ENCODE results near the gene SH3D21. TPM values are rescaled to one million over a fixed set of nuclear protein-coding genes. Genes with fewer than 3 reads are reported as not detected.

Gene SH3D21
- total and polyA plus RNA-seq, 10 of the 15 experiments (the other 5 are each of a cell fraction or from before 2014, with no cell fraction given): 0.06 to 5.9 (median 2.4) TPM

GRCh38 chr1:36295390-36295789, 10.8 kb upstream of the SH3D21 start:
- in situ Hi-C loops (cut with MboI) (no loop called here), intact Hi-C loops (cut with micrococcal nuclease; ENCODE audit: unreplicated experiment) (no loop called here)
- ChIA-PET RAD21 (ENCODE audit: unreplicated experiment) (no interaction called here), POLR2A (interaction anchor here (0.6 kb wide), 1 partner anchor 1031 kb away, joined by 3 read pairs; no protein-coding TSS in a partner anchor), SMC1A (ENCODE audit: uncharacterized antibody, unreplicated experiment) (no interaction called here), CTCF (interaction anchor here (0.6 kb wide), 1 partner anchor 10 kb away, joined by 5 read pairs; no protein-coding TSS in a partner anchor)
- H3K4me3 ChIP-seq: no peak overlapping the region
- no peaks in the 10 kb centered on the region for H4K20me1 ChIP-seq (ENCODE audit: control insufficient read depth, insufficient read depth)
- no peaks in the 10 kb centered on the region for H3K27me3 ChIP-seq (replicated peaks in 1 of 2; ENCODE audit: control insufficient read depth in 2 of 2, insufficient read depth in 2 of 2, low read length in 1 of 2)
- no peak overlapping the region for H2AFZ ChIP-seq (ENCODE audit: control insufficient read depth, low read depth, low read length)
- no peak overlapping the region for H3K27ac ChIP-seq (ENCODE audit: control insufficient read depth, insufficient read depth)
- ATAC-seq: no peak
- no peak overlapping the region for H3K4me2 ChIP-seq (ENCODE audit: control insufficient read depth, insufficient read depth)
- TF ChIP-seq BHLHE40 (IDR thresholded peaks at IDR 0.05; ENCODE audit: borderline replicate concordance in 1 of 2, low read depth in 2 of 2, low read length in 1 of 2): no peak
- no peak for TF ChIP-seq NR2F1 (conservative IDR thresholded peaks at IDR 0.05)
- TF ChIP-seq NR2C2 (IDR thresholded peaks at IDR 0.05; ENCODE audit: borderline replicate concordance, control insufficient read depth, insufficient read length, low read depth): no peak
- TF ChIP-seq, protein P1, sequence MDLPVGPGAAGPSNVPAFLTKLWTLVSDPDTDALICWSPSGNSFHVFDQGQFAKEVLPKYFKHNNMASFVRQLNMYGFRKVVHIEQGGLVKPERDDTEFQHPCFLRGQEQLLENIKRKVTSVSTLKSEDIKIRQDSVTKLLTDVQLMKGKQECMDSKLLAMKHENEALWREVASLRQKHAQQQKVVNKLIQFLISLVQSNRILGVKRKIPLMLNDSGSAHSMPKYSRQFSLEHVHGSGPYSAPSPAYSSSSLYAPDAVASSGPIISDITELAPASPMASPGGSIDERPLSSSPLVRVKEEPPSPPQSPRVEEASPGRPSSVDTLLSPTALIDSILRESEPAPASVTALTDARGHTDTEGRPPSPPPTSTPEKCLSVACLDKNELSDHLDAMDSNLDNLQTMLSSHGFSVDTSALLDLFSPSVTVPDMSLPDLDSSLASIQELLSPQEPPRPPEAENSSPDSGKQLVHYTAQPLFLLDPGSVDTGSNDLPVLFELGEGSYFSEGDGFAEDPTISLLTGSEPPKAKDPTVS (IDR thresholded peaks at IDR 0.05; ENCODE audit: low read depth, low read length): no peak
- TF ChIP-seq ATF7 (IDR thresholded peaks at IDR 0.05; ENCODE audit: low read depth): no peak
- TF ChIP-seq KDM1A (IDR thresholded peaks at IDR 0.05; ENCODE audit: borderline replicate concordance): no peak
- no peak for TF ChIP-seq PML (IDR thresholded peaks at IDR 0.05; ENCODE audit: low read length)
- TF ChIP-seq, protein P2, sequence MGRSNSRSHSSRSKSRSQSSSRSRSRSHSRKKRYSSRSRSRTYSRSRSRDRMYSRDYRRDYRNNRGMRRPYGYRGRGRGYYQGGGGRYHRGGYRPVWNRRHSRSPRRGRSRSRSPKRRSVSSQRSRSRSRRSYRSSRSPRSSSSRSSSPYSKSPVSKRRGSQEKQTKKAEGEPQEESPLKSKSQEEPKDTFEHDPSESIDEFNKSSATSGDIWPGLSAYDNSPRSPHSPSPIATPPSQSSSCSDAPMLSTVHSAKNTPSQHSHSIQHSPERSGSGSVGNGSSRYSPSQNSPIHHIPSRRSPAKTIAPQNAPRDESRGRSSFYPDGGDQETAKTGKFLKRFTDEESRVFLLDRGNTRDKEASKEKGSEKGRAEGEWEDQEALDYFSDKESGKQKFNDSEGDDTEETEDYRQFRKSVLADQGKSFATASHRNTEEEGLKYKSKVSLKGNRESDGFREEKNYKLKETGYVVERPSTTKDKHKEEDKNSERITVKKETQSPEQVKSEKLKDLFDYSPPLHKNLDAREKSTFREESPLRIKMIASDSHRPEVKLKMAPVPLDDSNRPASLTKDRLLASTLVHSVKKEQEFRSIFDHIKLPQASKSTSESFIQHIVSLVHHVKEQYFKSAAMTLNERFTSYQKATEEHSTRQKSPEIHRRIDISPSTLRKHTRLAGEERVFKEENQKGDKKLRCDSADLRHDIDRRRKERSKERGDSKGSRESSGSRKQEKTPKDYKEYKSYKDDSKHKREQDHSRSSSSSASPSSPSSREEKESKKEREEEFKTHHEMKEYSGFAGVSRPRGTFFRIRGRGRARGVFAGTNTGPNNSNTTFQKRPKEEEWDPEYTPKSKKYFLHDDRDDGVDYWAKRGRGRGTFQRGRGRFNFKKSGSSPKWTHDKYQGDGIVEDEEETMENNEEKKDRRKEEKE (IDR thresholded peaks at IDR 0.05): no peak
- TF ChIP-seq, protein P3, sequence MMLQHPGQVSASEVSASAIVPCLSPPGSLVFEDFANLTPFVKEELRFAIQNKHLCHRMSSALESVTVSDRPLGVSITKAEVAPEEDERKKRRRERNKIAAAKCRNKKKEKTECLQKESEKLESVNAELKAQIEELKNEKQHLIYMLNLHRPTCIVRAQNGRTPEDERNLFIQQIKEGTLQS (IDR thresholded peaks at IDR 0.05; ENCODE audit: borderline replicate concordance, extremely low read depth, low read depth, low read length): no peak
- no TSS peak for BruUV-seq (replicated peaks)
- no peak for DNase-seq (ENCODE audit: low read depth, low spot score)
- peaks cover 20 to 32% of the 10 kb centered on the region in 2 experiments for H3K36me3 ChIP-seq (ENCODE audit: control insufficient read depth in 2 of 2, insufficient read depth in 2 of 2, low read length in 1 of 2)
- H3K9ac ChIP-seq (ENCODE audit: control insufficient read depth, insufficient read depth, low read length): no peak overlapping the region
- no peaks in the 10 kb centered on the region for H3K9me3 ChIP-seq (replicated peaks; ENCODE audit: control insufficient read depth, insufficient read depth, low read length)
- no peaks in the 10 kb centered on the region for H3K4me1 ChIP-seq (ENCODE audit: control insufficient read depth, insufficient read depth, low read length)
- WGBS (ENCODE audit: insufficient coverage, insufficient replicate concordance, low lambda C conversion rate, missing lambda C conversion rate): 100% methylated on average over 2 of the region's 2 CpGs
- no peaks in the 10 kb centered on the region for H3K79me2 ChIP-seq (ENCODE audit: control insufficient read depth, insufficient read depth, low read length)
- no peak for FAIRE-seq
